ENCODE data around the gene EPS8L2.

Gene EPS8L2

DNA sequence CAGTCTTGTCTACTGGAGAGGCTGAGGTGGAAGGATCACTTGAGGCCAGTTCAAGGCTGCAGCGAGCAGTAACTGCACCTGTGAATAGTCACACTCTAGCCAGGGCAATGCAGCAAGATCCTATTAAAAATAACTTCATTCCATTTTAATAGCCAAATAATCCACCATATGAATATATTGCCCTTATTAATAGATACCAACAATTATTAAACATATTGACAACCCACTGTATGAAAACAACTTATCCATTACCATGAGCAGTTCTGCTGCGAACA is 60.8 kb downstream of the EPS8L2 start:
- no peak overlapping the region for H3K4me3 ChIP-seq (ENCODE audit: low read length)
- no peak for TF ChIP-seq CTCF (IDR thresholded peaks at IDR 0.05; ENCODE audit: insufficient read depth, low read depth, low read length, missing control alignments)
- DNase-seq (ENCODE audit: low read depth), result no peak

DNA sequence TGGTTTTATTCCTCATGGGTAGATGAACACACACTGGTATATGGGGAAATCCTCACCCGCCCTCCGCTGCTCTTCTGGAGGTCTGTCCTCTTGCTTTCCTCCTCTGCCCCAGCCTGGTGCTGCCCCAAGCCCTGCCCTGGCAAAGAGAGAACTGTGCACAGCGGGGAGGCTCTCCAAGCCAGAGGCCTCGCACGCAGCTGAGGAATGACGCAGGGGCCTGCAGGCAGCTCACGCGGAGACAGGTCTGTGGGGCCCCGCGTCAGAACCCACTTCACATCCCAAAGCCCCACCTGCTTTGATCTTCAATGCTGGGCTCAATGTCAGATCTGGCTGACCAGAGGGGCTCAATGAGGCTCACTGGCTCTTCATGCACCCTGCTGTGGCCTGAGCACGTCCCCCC is 61.2 kb downstream of the EPS8L2 start:
- no peak for DNase-seq (ENCODE audit: low read depth)
- TF ChIP-seq CTCF (IDR thresholded peaks at IDR 0.05; ENCODE audit: insufficient read depth, low read depth, low read length, missing control alignments), result no peak
- no peak overlapping the region for H3K4me3 ChIP-seq (ENCODE audit: low read length)

DNA sequence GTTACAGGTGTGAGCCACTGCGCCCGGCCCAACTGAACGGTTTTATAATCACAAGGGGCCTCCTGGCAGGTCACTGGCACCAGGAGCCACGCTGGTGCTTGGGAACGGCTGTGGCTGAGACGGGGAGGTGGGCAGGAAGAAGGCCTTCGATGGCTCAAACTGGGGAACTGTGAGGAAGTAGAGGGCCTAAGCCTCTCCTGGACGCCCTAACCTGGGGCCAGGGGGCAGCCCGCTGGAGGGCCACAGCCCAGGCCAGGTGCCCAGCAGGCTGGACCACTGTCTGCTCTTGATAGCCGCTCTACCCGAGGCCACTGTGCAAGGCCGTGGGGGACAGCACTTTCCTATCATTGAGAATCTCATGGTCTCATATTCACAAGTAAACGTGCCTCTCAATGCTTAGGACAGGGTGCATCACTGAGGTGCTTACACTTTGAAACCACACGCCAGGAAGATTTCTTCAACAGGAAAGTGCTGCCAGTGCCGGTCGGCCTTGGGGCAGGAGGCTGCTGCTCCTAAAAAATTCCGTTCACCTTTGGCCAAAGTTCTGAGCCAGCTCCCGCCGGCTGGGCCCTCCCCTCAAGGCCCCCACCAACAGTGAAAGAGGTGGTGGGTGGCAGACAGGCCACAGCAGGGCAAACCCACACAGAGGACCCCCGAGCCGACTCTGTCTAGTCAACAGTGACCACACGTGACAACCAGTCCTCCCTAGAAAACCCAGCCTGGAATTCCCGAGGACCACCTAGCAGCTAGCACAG is 64.0 kb downstream of the EPS8L2 start:
- no peak for TF ChIP-seq CTCF (IDR thresholded peaks at IDR 0.05; ENCODE audit: insufficient read depth, low read depth, low read length, missing control alignments)
- no peak overlapping the region for H3K4me3 ChIP-seq (ENCODE audit: low read length)

GRCh38 chr11:770642-771616 is 64.9 kb downstream of the EPS8L2 start:
- DNase-seq (ENCODE audit: low read depth), result no peak
- no peak for TF ChIP-seq CTCF (IDR thresholded peaks at IDR 0.05; ENCODE audit: insufficient read depth, low read depth, low read length, missing control alignments)
- H3K4me3 ChIP-seq (ENCODE audit: low read length), result no peak overlapping the region

More for the DNA sequence above, 64.0 kb downstream of the EPS8L2 start:
- no peak for DNase-seq (ENCODE audit: low read depth)

- TF ChIP-seq CTCF (IDR thresholded peaks at IDR 0.05; ENCODE audit: insufficient read depth, low read depth, low read length, missing control alignments), result no peak
- DNase-seq (ENCODE audit: low read depth), result no peak
- no peak overlapping the region for H3K4me3 ChIP-seq (ENCODE audit: low read length)
These were observed 65.7 kb downstream of the EPS8L2 start for GRCh38 chr11:771617-772204.

DNA sequence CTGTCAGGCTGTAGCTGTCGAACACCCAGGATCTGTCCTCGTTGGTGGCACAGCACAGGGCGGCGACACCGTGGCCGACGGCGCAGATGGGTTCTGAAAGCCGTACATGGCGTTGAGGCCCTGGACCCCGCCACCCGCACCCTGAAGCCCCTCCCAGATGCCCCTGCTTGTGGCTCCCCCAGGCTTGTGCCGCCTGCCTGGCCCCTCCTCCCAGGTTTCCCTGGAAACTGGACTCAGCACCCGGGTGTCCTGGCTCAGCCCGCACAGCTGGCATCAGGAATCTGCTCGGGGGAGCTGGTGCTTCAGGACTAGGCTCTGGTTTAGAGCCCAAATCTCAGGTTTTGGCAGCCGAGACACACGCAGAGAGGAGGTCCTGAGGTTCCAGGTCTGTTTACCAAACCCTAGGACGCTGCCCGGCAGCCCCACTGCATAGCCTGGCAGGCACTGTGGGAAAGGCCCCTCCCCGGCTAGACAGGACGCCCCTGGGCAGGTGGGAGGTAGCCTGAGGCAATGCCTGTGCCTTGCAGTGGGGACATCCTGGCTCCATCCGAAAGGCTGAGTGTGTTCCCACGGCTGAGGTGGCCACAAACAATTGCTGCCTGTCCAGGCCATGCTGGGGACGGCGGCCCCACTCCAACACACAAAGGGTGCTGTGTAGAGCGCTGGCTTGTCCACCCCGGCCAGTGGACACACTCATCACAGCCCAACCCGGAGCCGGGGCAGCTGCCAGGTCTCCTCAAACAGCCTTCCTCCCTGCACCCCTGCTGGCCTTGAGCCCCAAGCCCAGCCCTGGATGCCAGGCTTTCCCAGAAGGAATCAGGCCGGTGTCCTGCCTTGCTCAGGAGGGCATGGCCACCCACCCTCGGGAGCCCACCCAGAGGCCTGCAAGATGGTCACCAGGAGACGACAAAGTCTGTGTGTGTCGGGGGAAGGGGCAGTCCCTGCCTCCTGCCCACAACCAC is 66.7 kb downstream of the EPS8L2 start:
- TF ChIP-seq CTCF (IDR thresholded peaks at IDR 0.05; ENCODE audit: insufficient read depth, low read depth, low read length, missing control alignments), result no peak
- H3K4me3 ChIP-seq (ENCODE audit: low read length), result no peak overlapping the region
- no peak for DNase-seq (ENCODE audit: low read depth)

All from epithelial cell of esophagus (primary cell).